ENCODE results near the gene CYP2U1. TPM values are rescaled to one million over a fixed set of nuclear protein-coding genes. Genes with fewer than 3 reads are reported as not detected.
"Not testable (repeated sequence)": the region's sequence is repeated elsewhere in the genome, so short reads cannot be mapped to it uniquely, and the experiment has no call there.

Gene CYP2U1
- total RNA-seq, 1 experiment from 2014 or later, result 4.1 TPM

DNA sequence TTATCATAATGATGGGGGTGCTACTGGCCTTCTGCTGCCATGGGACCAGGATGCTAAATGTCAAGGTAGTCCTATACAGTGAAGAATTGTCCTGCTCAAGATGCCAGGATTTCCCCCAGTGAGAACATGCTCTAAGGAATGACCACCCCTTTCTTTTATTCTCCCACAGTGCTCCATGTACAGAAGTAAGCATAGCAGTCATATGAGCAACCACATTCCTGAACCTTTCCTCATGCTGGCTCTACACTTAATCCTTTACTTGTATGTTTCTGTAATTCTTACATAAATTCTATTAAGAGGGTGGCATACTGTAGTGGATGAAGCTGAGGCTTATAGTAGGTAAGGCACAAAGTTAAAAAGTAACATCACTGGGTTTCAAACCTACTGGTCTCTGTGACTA, 20.2 kb downstream of the CYP2U1 start:
- POLR2A ChIA-PET (ENCODE audit: unreplicated experiment), result no interaction called here
- no TSS peak for BruUV-seq (replicated peaks)
- intact Hi-C loops (cut with micrococcal nuclease), result no loop called here

GRCh38 chr4:107956011-107956410, 24.7 kb downstream of the CYP2U1 start:
- intact Hi-C loops (cut with micrococcal nuclease), result no loop called here
- Histone ChIP-seq H3K79me2 (ENCODE audit: low read length) (no peaks in the 10 kb centered on the region), H3F3A (ENCODE audit: low read length, unreplicated experiment) (no peaks in the 10 kb centered on the region), H3K4me2 (ENCODE audit: low read length) (no peak overlapping the region), H3K27ac (ENCODE audit: low read length) (no peak overlapping the region), H3K9ac (ENCODE audit: low read length) (no peak overlapping the region), H3K27me3 (ENCODE audit: low read length) (no peaks in the 10 kb centered on the region), H3K9me2 (replicated peaks; ENCODE audit: low read length) (no peaks in the 10 kb centered on the region), H3K4me3 (ENCODE audit: low read length) (no peak overlapping the region), H3K4me1 (ENCODE audit: insufficient read depth, low read length) (no peaks in the 10 kb centered on the region), H3K36me3 (ENCODE audit: low read depth, low read length) (no peaks in the 10 kb centered on the region), H3K9me3 (ENCODE audit: low read length) (no peaks in the 10 kb centered on the region), H4K20me1 (ENCODE audit: low read length) (no peaks in the 10 kb centered on the region), H2AFZ (ENCODE audit: low read length) (no peak overlapping the region)
- no peak for TF ChIP-seq EZH2 (IDR thresholded peaks at IDR 0.05; ENCODE audit: low read length, unreplicated experiment)
- no peak for TF ChIP-seq EZH2phosphoT487 (IDR thresholded peaks at IDR 0.05; ENCODE audit: borderline replicate concordance, low read length)
- no peak for TF ChIP-seq CTCF (conservative IDR thresholded peaks at IDR 0.05; ENCODE audit: low read depth, low read length)
- BruUV-seq (replicated peaks), result no TSS peak
- ATAC-seq (no peak), DNase-seq (no peak)
- ChIA-PET CTCF (no interaction called here), POLR2A (ENCODE audit: unreplicated experiment) (no interaction called here)

More for the DNA sequence above, 20.2 kb downstream of the CYP2U1 start:
- H3K9ac ChIP-seq (ENCODE audit: low read length), result no peak overlapping the region
- H3K27me3 ChIP-seq (ENCODE audit: low read length), result no peaks in the 10 kb centered on the region
- H3F3A ChIP-seq (ENCODE audit: low read length, unreplicated experiment), result no peaks in the 10 kb centered on the region
- H2AFZ ChIP-seq (ENCODE audit: low read length), result no peak overlapping the region
- H4K20me1 ChIP-seq (ENCODE audit: low read length), result no peaks in the 10 kb centered on the region
- no peaks in the 10 kb centered on the region for H3K4me1 ChIP-seq (ENCODE audit: insufficient read depth, low read length)
- H3K9me3 ChIP-seq (ENCODE audit: low read length), result no peaks in the 10 kb centered on the region
- H3K4me3 ChIP-seq (ENCODE audit: low read length), result no peak overlapping the region
- CTCF ChIA-PET, result no interaction called here
- no peak for TF ChIP-seq CTCF (conservative IDR thresholded peaks at IDR 0.05; ENCODE audit: low read depth, low read length)
- no peak for TF ChIP-seq EZH2 (IDR thresholded peaks at IDR 0.05; ENCODE audit: low read length, unreplicated experiment)
- no peak for TF ChIP-seq EZH2phosphoT487 (IDR thresholded peaks at IDR 0.05; ENCODE audit: borderline replicate concordance, low read length)
- H3K4me2 ChIP-seq (ENCODE audit: low read length), result no peak overlapping the region
- no peak for ATAC-seq
- peak; percentile 5 for DNase-seq
- no peaks in the 10 kb centered on the region for H3K9me2 ChIP-seq (replicated peaks; ENCODE audit: low read length)
- H3K27ac ChIP-seq (ENCODE audit: low read length), result no peak overlapping the region
- H3K36me3 ChIP-seq (ENCODE audit: low read depth, low read length), result no peaks in the 10 kb centered on the region
- no peaks in the 10 kb centered on the region for H3K79me2 ChIP-seq (ENCODE audit: low read length)

DNA sequence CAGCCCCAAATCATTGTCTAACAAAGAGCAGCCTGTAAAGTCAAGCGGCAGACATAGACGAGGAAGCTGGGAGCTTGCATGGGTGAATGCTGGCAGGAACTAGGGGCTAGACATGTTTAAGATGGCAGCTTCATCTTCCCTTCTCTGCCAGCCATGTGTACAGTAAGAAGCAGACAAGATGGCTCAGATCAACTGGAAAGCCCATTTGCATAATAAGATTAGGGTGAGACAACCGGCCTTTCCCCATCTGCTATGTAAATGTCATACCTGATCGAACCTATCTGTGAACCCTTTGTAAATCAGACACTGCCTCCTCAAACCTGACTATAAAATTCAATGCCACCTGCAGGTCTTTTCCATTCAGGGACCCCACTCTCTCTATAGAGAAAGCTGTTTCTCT, 35.6 kb downstream of the CYP2U1 start:
- Histone ChIP-seq H3K9ac (ENCODE audit: low read length) (no peak overlapping the region), H3K9me3 (ENCODE audit: low read length) (no peaks in the 10 kb centered on the region), H3K27me3 (ENCODE audit: low read length) (no peaks in the 10 kb centered on the region), H3K27ac (ENCODE audit: low read length) (no peak overlapping the region), H2AFZ (ENCODE audit: low read length) (no peak overlapping the region), H3K36me3 (ENCODE audit: low read depth, low read length) (no peaks in the 10 kb centered on the region), H3K79me2 (ENCODE audit: low read length) (no peaks in the 10 kb centered on the region), H4K20me1 (ENCODE audit: low read length) (no peaks in the 10 kb centered on the region), H3F3A (ENCODE audit: low read length, unreplicated experiment) (no peaks in the 10 kb centered on the region), H3K4me2 (ENCODE audit: low read length) (no peak overlapping the region), H3K4me1 (ENCODE audit: insufficient read depth, low read length) (no peaks in the 10 kb centered on the region), H3K9me2 (replicated peaks; ENCODE audit: low read length) (no peaks in the 10 kb centered on the region), H3K4me3 (ENCODE audit: low read length) (no peak overlapping the region)
- ChIA-PET POLR2A (ENCODE audit: unreplicated experiment) (no interaction called here), CTCF (no interaction called here)
- intact Hi-C loops (cut with micrococcal nuclease), result no loop called here
- ATAC-seq (no peak), DNase-seq (no peak)
- TF ChIP-seq EZH2phosphoT487 (IDR thresholded peaks at IDR 0.05; ENCODE audit: borderline replicate concordance, low read length) (no peak), EZH2 (IDR thresholded peaks at IDR 0.05; ENCODE audit: low read length, unreplicated experiment) (no peak), CTCF (conservative IDR thresholded peaks at IDR 0.05; ENCODE audit: low read depth, low read length) (no peak)
- BruUV-seq (replicated peaks), result no TSS peak

DNA sequence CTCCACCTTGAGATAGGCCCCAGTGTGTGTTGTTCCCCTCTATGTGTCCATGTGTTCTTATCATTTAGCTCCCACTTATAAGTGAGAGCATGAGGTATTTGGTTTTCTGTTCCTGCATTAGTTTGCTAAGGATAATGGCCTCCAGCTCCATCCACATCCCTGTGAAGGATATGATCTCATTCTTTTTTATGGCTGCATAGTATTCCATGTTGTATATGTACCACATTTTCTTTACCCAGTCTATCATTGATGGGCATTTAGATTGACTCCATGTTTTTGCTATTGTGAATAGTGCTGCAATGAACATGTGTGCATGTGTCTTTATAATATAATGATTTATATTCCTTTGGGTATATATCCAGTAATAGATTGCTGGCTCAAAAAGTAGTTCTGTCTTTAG, 36.2 kb downstream of the CYP2U1 start:
- H4K20me1 ChIP-seq (ENCODE audit: low read length); intact Hi-C loops (cut with micrococcal nuclease); H3K27ac ChIP-seq (ENCODE audit: low read length); H3K4me1 ChIP-seq (ENCODE audit: insufficient read depth, low read length); H3K9me3 ChIP-seq (ENCODE audit: low read length); CTCF ChIA-PET; H3F3A ChIP-seq (ENCODE audit: low read length, unreplicated experiment); DNase-seq; POLR2A ChIA-PET (ENCODE audit: unreplicated experiment); ATAC-seq; H3K36me3 ChIP-seq (ENCODE audit: low read depth, low read length); H3K9ac ChIP-seq (ENCODE audit: low read length); H3K4me2 ChIP-seq (ENCODE audit: low read length); H3K9me2 ChIP-seq (replicated peaks; ENCODE audit: low read length); H2AFZ ChIP-seq (ENCODE audit: low read length); BruUV-seq (replicated peaks); H3K27me3 ChIP-seq (ENCODE audit: low read length); H3K79me2 ChIP-seq (ENCODE audit: low read length); H3K4me3 ChIP-seq (ENCODE audit: low read length): not testable (repeated sequence)

GRCh38 chr4:107967921-107968320, 36.6 kb downstream of the CYP2U1 start:
- H3F3A ChIP-seq (ENCODE audit: low read length, unreplicated experiment); H3K4me1 ChIP-seq (ENCODE audit: insufficient read depth, low read length); BruUV-seq (replicated peaks); H2AFZ ChIP-seq (ENCODE audit: low read length); H4K20me1 ChIP-seq (ENCODE audit: low read length); H3K36me3 ChIP-seq (ENCODE audit: low read depth, low read length); H3K9ac ChIP-seq (ENCODE audit: low read length); CTCF ChIA-PET; H3K9me2 ChIP-seq (replicated peaks; ENCODE audit: low read length); H3K9me3 ChIP-seq (ENCODE audit: low read length); intact Hi-C loops (cut with micrococcal nuclease); H3K79me2 ChIP-seq (ENCODE audit: low read length); H3K27me3 ChIP-seq (ENCODE audit: low read length); H3K27ac ChIP-seq (ENCODE audit: low read length); H3K4me3 ChIP-seq (ENCODE audit: low read length); ATAC-seq; POLR2A ChIA-PET (ENCODE audit: unreplicated experiment); H3K4me2 ChIP-seq (ENCODE audit: low read length); DNase-seq: not testable (repeated sequence)
